Ascending aorta (tissue), 2 donors: ENCODE results near the gene APBB2. TPM values are rescaled to one million over a fixed set of nuclear protein-coding genes. Genes with fewer than 3 reads are reported as not detected.

Experiments
- DNase-seq, 2 donors: peaks; one replicate each; pipeline ENCODE4 v3.0.0-alpha.2; 2019; ENCODE audit warnings: low spot score in 2 of 2
- H3K27ac ChIP-seq, 2 donors: fragments of 200-600 bp; sonication (generic); one replicate each; pipeline ENCODE4 v1.5.1; 2016 to 2017; ENCODE audit warnings: mild to moderate bottlenecking in 1 of 2
- H3K27me3 ChIP-seq: fragments of 200-600 bp; sonication (generic); one replicate; pipeline ENCODE4 v1.5.1; 2017
- H3K36me3 ChIP-seq, 2 donors: fragments of 200-600 bp; sonication (generic); one replicate each; pipeline ENCODE4 v1.5.1; 2016
- H3K4me1 ChIP-seq, 2 donors: fragments of 200-600 bp; sonication (generic); one replicate each; pipeline ENCODE4 v1.5.1; 2016 to 2017; ENCODE audit warnings: mild to moderate bottlenecking in 1 of 2
- H3K4me3 ChIP-seq, 2 donors: fragments of 200-600 bp; sonication (generic); one replicate each; pipeline ENCODE4 v1.5.1; 2016 to 2017; ENCODE audit warnings: mild to moderate bottlenecking in 1 of 2
- H3K9me3 ChIP-seq, 2 donors: fragments of 200-600 bp; sonication (generic); one replicate each; pipeline ENCODE4 v1.5.1; 2016
- intact Hi-C: fragments of 100-400 bp; cut with DNase I; formaldehyde crosslinking; loops from one replicate; pipeline ENCODE4 v1.15.1; 2023
- total RNA-seq: library from RNA; depleted of rRNA; stranded (reverse); fragments of >200 nt; gene quantifications from one replicate; pipeline ENCODE4 v1.1.0, GENCODE V29; 2016
- TF ChIP-seq, protein P1 (sequence below), 3 experiments: fragments of 200-600 bp in 2 of 3; fragments of 450-650 bp in 1 of 3; sonication (generic) in 2 of 3; IDR thresholded peaks; one replicate each; pipeline ENCODE4 v1.5.1; 2016 to 2019; ENCODE audit warnings: antibody characterized with exemption in 3 of 3, mild to moderate bottlenecking in 1 of 3, moderate library complexity in 1 of 3

Gene APBB2
- total RNA-seq, 1 donor from 2014 or later = 51.4 TPM

DNA sequence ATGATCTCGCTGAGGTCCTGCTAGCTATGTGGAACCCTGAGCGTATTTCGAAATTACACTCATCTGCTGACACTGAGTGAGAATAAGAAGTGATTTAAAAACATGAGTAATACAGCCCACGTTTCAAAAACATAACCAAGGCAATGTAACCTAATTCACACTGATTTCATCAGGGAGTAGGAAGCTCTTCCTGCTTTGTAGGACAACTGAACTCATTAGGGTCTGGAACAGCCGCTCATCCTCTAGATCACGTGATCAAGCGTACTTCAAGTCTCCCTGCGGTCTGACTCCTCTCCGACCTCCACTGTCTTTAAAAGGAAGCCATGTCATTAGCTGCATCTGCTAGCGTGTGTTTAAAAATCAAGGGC is 326.6 kb downstream of the APBB2 start:
- intact Hi-C loops = no loop called here
- TF ChIP-seq, protein P1, sequence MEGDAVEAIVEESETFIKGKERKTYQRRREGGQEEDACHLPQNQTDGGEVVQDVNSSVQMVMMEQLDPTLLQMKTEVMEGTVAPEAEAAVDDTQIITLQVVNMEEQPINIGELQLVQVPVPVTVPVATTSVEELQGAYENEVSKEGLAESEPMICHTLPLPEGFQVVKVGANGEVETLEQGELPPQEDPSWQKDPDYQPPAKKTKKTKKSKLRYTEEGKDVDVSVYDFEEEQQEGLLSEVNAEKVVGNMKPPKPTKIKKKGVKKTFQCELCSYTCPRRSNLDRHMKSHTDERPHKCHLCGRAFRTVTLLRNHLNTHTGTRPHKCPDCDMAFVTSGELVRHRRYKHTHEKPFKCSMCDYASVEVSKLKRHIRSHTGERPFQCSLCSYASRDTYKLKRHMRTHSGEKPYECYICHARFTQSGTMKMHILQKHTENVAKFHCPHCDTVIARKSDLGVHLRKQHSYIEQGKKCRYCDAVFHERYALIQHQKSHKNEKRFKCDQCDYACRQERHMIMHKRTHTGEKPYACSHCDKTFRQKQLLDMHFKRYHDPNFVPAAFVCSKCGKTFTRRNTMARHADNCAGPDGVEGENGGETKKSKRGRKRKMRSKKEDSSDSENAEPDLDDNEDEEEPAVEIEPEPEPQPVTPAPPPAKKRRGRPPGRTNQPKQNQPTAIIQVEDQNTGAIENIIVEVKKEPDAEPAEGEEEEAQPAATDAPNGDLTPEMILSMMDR (IDR thresholded peaks at IDR 0.05) = no peak
- H3K36me3 ChIP-seq = peaks cover 12 to 58% of the 10 kb centered on the region in 2 donors
- H3K9me3 ChIP-seq = no peaks in the 10 kb centered on the region
- no peak overlapping the region for H3K4me3 ChIP-seq
- H3K27ac ChIP-seq = no peak overlapping the region
- peak in 1 of 2 donors; percentile 21 for DNase-seq
- H3K27me3 ChIP-seq = no peaks in the 10 kb centered on the region
- no peaks in the 10 kb centered on the region for H3K4me1 ChIP-seq

DNA sequence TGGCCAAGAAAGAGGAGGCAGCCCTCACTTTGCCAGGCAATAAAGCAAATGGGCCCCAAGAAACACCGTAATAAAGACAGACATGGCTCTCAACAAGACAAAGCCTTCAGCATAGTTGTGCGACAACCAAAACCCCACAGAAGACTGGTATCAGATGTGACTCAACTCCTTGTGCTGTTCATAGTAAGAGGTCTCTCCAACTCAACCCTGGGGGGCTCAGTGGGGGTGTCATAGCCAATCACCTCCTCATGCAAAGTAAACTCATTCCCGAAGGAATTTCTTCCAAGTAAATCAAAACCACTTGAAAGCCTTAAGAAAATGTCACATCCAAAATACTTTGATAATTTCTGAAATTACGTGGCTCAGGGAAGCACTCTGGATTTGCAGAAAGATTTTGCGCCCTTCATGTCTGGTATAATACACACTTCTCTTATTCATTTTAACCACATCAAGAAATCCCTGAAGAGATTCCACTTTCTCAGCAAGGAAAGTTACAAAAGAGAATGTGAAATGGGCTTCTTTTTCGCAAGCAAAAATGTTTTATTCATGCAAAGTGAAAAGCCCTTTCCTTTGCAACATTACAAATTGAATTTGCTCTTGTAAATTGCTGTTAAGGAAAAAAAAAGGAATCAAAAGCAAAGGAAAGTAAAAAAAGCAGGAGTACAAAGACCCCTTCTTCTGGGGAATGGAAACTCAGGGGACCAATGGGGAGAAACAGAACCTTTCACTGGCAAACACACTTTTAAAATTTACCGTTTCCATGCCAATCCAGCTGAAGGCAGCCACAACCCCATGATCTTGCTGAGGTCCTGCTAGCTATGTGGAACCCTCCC is 327.2 kb downstream of the APBB2 start:
- Histone ChIP-seq H3K27ac (no peak overlapping the region), H3K36me3 (peaks cover 8 to 57% of the 10 kb centered on the region in 2 donors), H3K4me3 (no peak overlapping the region), H3K9me3 (no peaks in the 10 kb centered on the region), H3K27me3 (no peaks in the 10 kb centered on the region), H3K4me1 (no peaks in the 10 kb centered on the region)
- TF ChIP-seq, protein P1 (IDR thresholded peaks at IDR 0.05) = no peak
- DNase-seq = peak in 1 of 2 donors; percentile 40
- intact Hi-C loops = no loop called here

DNA sequence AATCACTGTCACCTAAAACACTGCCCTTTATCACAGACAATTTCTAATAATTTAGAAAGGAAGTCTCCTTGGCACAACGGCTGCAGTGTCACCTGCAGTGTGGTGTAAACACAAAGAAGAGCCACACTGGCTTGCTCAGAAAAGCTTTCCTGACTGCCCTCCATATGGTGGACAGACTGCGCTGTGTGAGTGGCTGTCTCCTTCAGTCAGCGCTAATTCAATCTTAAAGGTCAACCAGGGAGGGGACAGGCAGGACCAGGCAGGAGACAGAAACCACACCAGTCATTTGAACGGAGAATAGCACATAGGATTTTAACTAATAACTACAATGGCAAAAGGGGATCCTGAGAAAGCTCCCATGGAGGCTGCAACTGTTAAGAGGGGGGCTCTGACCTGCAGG is 332.5 kb downstream of the APBB2 start:
- H3K36me3 ChIP-seq = peaks cover 0 to 26% of the 10 kb centered on the region in 2 donors
- no peaks in the 10 kb centered on the region for H3K9me3 ChIP-seq

DNA sequence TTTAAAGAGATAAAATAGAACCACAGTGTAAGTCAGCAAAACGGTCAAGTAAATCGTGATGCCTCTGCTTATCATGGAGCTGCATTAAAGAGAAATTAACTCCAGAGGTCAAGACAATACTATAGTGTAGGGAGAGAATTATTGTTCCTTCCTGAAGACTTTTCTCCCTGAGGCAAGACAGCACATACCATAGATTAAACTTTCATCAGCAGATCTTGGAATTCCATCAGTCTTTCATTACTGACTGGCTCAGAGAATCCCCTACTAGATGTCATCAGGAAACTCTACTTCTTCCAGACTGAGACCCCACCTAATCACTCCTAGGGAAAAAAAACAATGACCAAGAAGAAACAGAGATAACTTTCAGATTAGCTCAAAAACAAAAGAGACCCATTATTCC is 333.2 kb downstream of the APBB2 start:
- intact Hi-C loops = loop anchor here (5.0 kb wide), 1 partner anchor 34 kb away; no protein-coding TSS in a partner anchor
- TF ChIP-seq, protein P1 (IDR thresholded peaks at IDR 0.05) = no peak
- Histone ChIP-seq H3K27ac (peak overlapping the region; percentile 20 to 92), H3K9me3 (no peaks in the 10 kb centered on the region), H3K27me3 (no peaks in the 10 kb centered on the region), H3K4me1 (peaks cover 3 to 14% of the 10 kb centered on the region in 2 donors), H3K36me3 (peaks cover 0 to 19% of the 10 kb centered on the region in 2 donors), H3K4me3 (no peak overlapping the region)
- peak in 1 of 2 donors; percentile 0 for DNase-seq

More for the DNA sequence above, 332.5 kb downstream of the APBB2 start:
- DNase-seq = no peak
- intact Hi-C loops = loop anchor here (5.0 kb wide), 1 partner anchor 35 kb away; no protein-coding TSS in a partner anchor
- H3K27ac ChIP-seq = peak overlapping the region; percentile 20
- H3K4me3 ChIP-seq = no peak overlapping the region
- peaks cover 3 to 14% of the 10 kb centered on the region in 2 donors for H3K4me1 ChIP-seq
- TF ChIP-seq, protein P1 (IDR thresholded peaks at IDR 0.05) = no peak
- no peaks in the 10 kb centered on the region for H3K27me3 ChIP-seq

DNA sequence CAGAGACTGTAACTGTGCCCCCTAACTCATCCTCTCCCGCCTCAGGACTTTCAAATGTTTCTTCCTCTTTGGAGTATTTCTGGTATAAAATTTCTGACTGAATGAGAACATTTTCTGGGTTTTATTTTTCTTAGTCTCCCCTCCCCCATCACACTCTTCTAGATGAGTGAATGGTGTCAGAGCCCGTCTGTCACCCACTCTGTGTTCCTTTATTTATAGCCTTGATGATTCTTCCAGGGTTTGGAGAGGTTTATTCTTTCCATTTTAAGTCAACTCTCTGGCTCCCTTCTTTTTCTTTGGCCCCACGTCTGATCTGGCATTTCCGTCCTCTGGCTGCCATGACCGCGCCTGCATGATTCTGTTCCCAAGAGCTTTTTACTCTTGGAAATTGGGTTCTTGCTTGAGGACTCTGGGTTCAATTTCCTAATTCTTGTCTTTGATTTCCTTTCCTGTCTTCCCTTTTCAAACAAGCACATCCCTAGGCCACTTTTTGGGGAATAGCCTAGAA is 335.7 kb downstream of the APBB2 start:
- TF ChIP-seq, protein P1 (IDR thresholded peaks at IDR 0.05) = no peak
- Histone ChIP-seq H3K4me3 (peak overlapping the region; percentile 16 to 18), H3K27ac (peak overlapping the region; percentile 82 to 92), H3K9me3 (no peaks in the 10 kb centered on the region), H3K36me3 (peaks cover 0 to 17% of the 10 kb centered on the region in 2 donors), H3K27me3 (no peaks in the 10 kb centered on the region), H3K4me1 (peaks cover 3 to 14% of the 10 kb centered on the region in 2 donors)
- peak in 1 of 2 donors; percentile 76 for DNase-seq
- intact Hi-C loops = loop anchor here (2.0 kb wide), 1 partner anchor 66 kb away; no protein-coding TSS in a partner anchor
